Measurements from ENCODE around the gene AJM1. TPM values are rescaled to one million over a fixed set of nuclear protein-coding genes. Genes with fewer than 3 reads are reported as not detected.

Gene AJM1
- total RNA-seq, 1 donor from 2014 or later: 0.80 TPM

GRCh38 chr9:136826188-136826541 lies 16.1 kb upstream of the AJM1 start:
- Mint-ChIP-seq H3K36me3 (ENCODE audit: low read depth, unreplicated experiment) (peaks cover 3% of the 10 kb centered on the region), H3K27me3 (ENCODE audit: unreplicated experiment) (peaks cover 2% of the 10 kb centered on the region), H3K9me3 (ENCODE audit: unreplicated experiment) (no peaks in the 10 kb centered on the region), H3K27ac (ENCODE audit: unreplicated experiment) (no peak overlapping the region), H3K4me1 (ENCODE audit: unreplicated experiment) (peaks cover under 1% of the 10 kb centered on the region), H3K4me3 (ENCODE audit: unreplicated experiment) (no peak overlapping the region)
- DNase-seq (ENCODE audit: low spot score): no peak
- no peak for TF ChIP-seq CTCF (IDR thresholded peaks at IDR 0.05; ENCODE audit: unreplicated experiment)

- Mint-ChIP-seq H3K9me3 (ENCODE audit: unreplicated experiment) (no peaks in the 10 kb centered on the region), H3K4me1 (ENCODE audit: unreplicated experiment) (no peaks in the 10 kb centered on the region), H3K27ac (ENCODE audit: unreplicated experiment) (no peak overlapping the region), H3K27me3 (ENCODE audit: unreplicated experiment) (peaks cover 2% of the 10 kb centered on the region), H3K36me3 (ENCODE audit: low read depth, unreplicated experiment) (peaks cover 3% of the 10 kb centered on the region), H3K4me3 (ENCODE audit: unreplicated experiment) (no peak overlapping the region)
- no peak for TF ChIP-seq CTCF (IDR thresholded peaks at IDR 0.05; ENCODE audit: unreplicated experiment)
- no peak for DNase-seq (ENCODE audit: low spot score)
Measured at GRCh38 chr9:136826703-136827582, 15.3 kb upstream of the AJM1 start.

GRCh38 chr9:136827794-136828473 lies 14.3 kb upstream of the AJM1 start:
- Mint-ChIP-seq H3K36me3 (ENCODE audit: low read depth, unreplicated experiment) (peaks cover 7% of the 10 kb centered on the region), H3K27ac (ENCODE audit: unreplicated experiment) (no peak overlapping the region)
- TF ChIP-seq CTCF (IDR thresholded peaks at IDR 0.05; ENCODE audit: unreplicated experiment): no peak

GRCh38 chr9:136828474-136829140 lies 13.7 kb upstream of the AJM1 start:
- H3K9me3 Mint-ChIP-seq (ENCODE audit: unreplicated experiment): no peaks in the 10 kb centered on the region
- no peaks in the 10 kb centered on the region for H3K27me3 Mint-ChIP-seq (ENCODE audit: unreplicated experiment)
- no peak overlapping the region for H3K4me3 Mint-ChIP-seq (ENCODE audit: unreplicated experiment)
- H3K4me1 Mint-ChIP-seq (ENCODE audit: unreplicated experiment): no peaks in the 10 kb centered on the region
- peaks cover 7% of the 10 kb centered on the region for H3K36me3 Mint-ChIP-seq (ENCODE audit: low read depth, unreplicated experiment)
- no peak for DNase-seq (ENCODE audit: low spot score)
- H3K27ac Mint-ChIP-seq (ENCODE audit: unreplicated experiment): no peak overlapping the region
- no peak for TF ChIP-seq CTCF (IDR thresholded peaks at IDR 0.05; ENCODE audit: unreplicated experiment)

More at GRCh38 chr9:136827794-136828473, 14.3 kb upstream of the AJM1 start:
- no peaks in the 10 kb centered on the region for H3K27me3 Mint-ChIP-seq (ENCODE audit: unreplicated experiment)
- no peaks in the 10 kb centered on the region for H3K9me3 Mint-ChIP-seq (ENCODE audit: unreplicated experiment)
- DNase-seq (ENCODE audit: low spot score): no peak
- H3K4me1 Mint-ChIP-seq (ENCODE audit: unreplicated experiment): no peaks in the 10 kb centered on the region
- H3K4me3 Mint-ChIP-seq (ENCODE audit: unreplicated experiment): no peak overlapping the region

All from endothelial cell (in vitro differentiated cells).